Neural crest cell (in vitro differentiated cells): ENCODE results near the gene L1TD1. TPM values are rescaled to one million over a fixed set of nuclear protein-coding genes. Genes with fewer than 3 reads are reported as not detected.
"Not testable (repeated sequence)": the region's sequence is repeated elsewhere in the genome, so short reads cannot be mapped to it uniquely, and the experiment has no call there.

Experiments used
- DNase-seq: peaks from one replicate; pipeline ENCODE4 v3.0.0; 2021; ENCODE audit warnings: low read depth, mixed read lengths, low spot score
- H3K27ac Mint-ChIP-seq: one replicate; pipeline ENCODE4 v1.8.0; 2021; ENCODE audit warnings: mild to moderate bottlenecking, mixed read lengths; ENCODE audit not compliant: unreplicated experiment
- H3K27me3 Mint-ChIP-seq: 2 replicates; pipeline ENCODE4 v1.8.0; 2021; ENCODE audit warnings: low read depth, mild to moderate bottlenecking, mixed read lengths
- H3K36me3 Mint-ChIP-seq: 2 replicates; pipeline ENCODE4 v1.8.0; 2021; ENCODE audit warnings: low read depth, mild to moderate bottlenecking, mixed read lengths
- H3K4me1 Mint-ChIP-seq: 2 replicates; pipeline ENCODE4 v1.8.0; 2021; ENCODE audit warnings: mixed read lengths
- H3K4me3 Mint-ChIP-seq: one replicate; pipeline ENCODE4 v1.8.0; 2021; ENCODE audit warnings: mild to moderate bottlenecking, mixed read lengths
- H3K9me3 Mint-ChIP-seq: 2 replicates; pipeline ENCODE4 v1.8.0; 2021; ENCODE audit warnings: mixed read lengths
- CTCF ChIP-seq: fragments of 200-600 bp; sonication (generic); conservative IDR thresholded peaks from 2 replicates; pipeline ENCODE4 v1.5.0; 2021; ENCODE audit warnings: antibody characterized with exemption, mild to moderate bottlenecking
- total RNA-seq: library from RNA; stranded (reverse); gene quantifications from 2 replicates; pipeline ENCODE4 v1.2.1, GENCODE V29; 2021

Gene L1TD1
- total RNA-seq, 1 donor from 2014 or later: 10.1 TPM

DNA sequence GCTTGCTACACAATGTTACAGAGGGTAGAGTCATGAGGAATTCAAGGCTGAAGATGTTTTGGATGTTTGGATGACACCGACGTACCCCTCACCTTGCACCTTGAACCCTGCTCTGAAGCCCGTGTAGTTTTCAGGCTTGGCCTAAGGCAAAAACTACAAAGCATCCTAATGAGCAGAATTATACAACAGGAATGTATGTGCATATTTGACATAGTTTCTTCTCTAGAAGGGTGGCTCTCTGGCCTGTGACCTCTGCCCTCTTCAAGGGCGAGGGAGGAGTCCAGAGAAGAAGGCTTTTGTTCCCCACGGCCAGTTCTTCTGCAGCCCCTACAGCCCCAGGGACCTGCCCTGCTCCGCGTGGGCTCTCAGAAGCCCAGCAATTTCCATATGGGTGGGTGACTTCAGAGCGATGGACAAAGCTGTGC is 43.3 kb downstream of the L1TD1 start:
- H3K27me3 Mint-ChIP-seq: no peaks in the 10 kb centered on the region
- no peaks in the 10 kb centered on the region for H3K9me3 Mint-ChIP-seq
- H3K4me3 Mint-ChIP-seq: peak overlapping the region; percentile 41
- H3K36me3 Mint-ChIP-seq: peaks cover 2% of the 10 kb centered on the region
- peaks cover 42% of the 10 kb centered on the region for H3K4me1 Mint-ChIP-seq
- no peak for TF ChIP-seq CTCF
- peak; percentile 15 for DNase-seq
- peak overlapping the region; percentile 72 for H3K27ac Mint-ChIP-seq

- TF ChIP-seq CTCF: no peak
- DNase-seq: no peak
- Mint-ChIP-seq H3K36me3 (peaks cover 2% of the 10 kb centered on the region), H3K27ac (peak overlapping the region; percentile 72), H3K4me1 (peaks cover 39% of the 10 kb centered on the region), H3K4me3 (peak overlapping the region; percentile 41), H3K27me3 (no peaks in the 10 kb centered on the region), H3K9me3 (no peaks in the 10 kb centered on the region)
Measured at GRCh38 chr1:62238507-62238906, 43.9 kb downstream of the L1TD1 start.

DNA sequence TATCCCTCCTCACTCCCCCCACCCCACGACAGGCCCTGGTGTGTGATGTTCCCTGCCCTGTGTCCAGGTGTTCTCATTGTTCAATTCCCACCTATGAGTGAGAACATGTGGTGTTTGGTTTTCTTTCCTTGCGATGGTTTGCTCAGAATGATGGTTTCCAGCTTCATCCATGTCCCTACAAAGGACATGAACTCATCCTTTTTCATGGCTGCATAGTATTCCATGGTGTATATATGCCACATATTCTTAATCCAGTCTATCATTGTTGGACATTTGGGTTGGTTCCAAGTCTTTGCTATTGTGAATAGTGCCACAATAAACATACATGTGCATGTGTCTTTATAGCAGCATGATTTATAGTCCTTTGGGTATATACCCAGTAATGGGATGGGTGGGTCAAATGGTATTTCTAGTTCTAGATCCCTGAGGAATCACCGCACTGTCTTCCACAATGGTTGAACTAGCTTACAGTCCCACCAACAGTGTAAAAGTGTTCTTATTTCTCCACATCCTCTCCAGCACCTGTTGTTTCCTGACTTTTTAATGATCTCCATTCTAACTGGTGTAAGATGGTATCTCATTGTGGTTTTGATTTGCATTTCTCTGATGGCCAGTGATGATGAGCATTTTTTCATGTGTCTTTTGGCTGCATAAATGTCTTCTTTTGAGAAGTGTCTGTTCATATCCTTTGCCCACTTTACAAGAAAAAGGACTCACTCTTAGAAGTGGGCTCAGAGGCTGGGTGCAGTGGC is 45.2 kb downstream of the L1TD1 start:
- not testable (repeated sequence) for H3K27me3 Mint-ChIP-seq, H3K27ac Mint-ChIP-seq, DNase-seq, H3K36me3 Mint-ChIP-seq, H3K9me3 Mint-ChIP-seq, H3K4me3 Mint-ChIP-seq
- H3K4me1 Mint-ChIP-seq: peaks cover 37% of the 10 kb centered on the region

GRCh38 chr1:62240651-62241370 is 46.2 kb downstream of the L1TD1 start:
- Mint-ChIP-seq H3K4me3 (no peak overlapping the region), H3K27me3 (no peaks in the 10 kb centered on the region), H3K9me3 (peaks cover 4% of the 10 kb centered on the region), H3K36me3 (peaks cover 2% of the 10 kb centered on the region), H3K27ac (peak overlapping the region; percentile 32), H3K4me1 (peaks cover 39% of the 10 kb centered on the region)
- no peak for TF ChIP-seq CTCF
- DNase-seq: no peak

GRCh38 chr1:62241371-62242131 is 46.9 kb downstream of the L1TD1 start:
- peaks cover 4% of the 10 kb centered on the region for H3K9me3 Mint-ChIP-seq
- no peak for DNase-seq
- peaks cover 2% of the 10 kb centered on the region for H3K36me3 Mint-ChIP-seq
- TF ChIP-seq CTCF: no peak
- no peaks in the 10 kb centered on the region for H3K27me3 Mint-ChIP-seq
- H3K27ac Mint-ChIP-seq: no peak overlapping the region
- H3K4me1 Mint-ChIP-seq: peaks cover 34% of the 10 kb centered on the region
- no peak overlapping the region for H3K4me3 Mint-ChIP-seq

DNA sequence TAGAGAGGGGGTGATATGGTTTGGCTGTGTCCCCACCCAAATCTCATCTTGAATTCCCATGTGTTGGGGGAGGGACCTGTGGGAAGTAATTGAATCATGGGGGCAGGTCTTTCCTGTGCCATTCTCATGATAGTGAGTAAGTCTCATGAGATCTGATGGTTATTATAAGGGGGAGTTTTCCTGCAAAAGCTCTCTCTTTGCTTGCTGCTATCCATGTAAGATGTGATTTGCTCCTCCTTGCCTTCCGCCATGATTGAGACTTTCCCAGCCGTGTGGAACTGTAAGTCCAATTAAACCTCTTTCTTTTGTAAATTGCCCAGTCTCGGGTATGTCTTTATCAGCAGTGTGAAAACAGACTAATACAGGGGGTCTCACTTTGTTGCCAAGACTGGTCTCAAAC is 49.7 kb downstream of the L1TD1 start:
- not testable (repeated sequence) for H3K36me3 Mint-ChIP-seq, H3K4me3 Mint-ChIP-seq, H3K27ac Mint-ChIP-seq, DNase-seq, H3K9me3 Mint-ChIP-seq, H3K27me3 Mint-ChIP-seq
- H3K4me1 Mint-ChIP-seq: peaks cover 22% of the 10 kb centered on the region
